Germinal center (tissue), 1 donor: Measurements from ENCODE around the gene RCL1.
"Not testable (repeated sequence)": the region's sequence is repeated elsewhere in the genome, so short reads cannot be mapped to it uniquely, and the experiment has no call there.

ENCODE experiments used
- DNase-seq: peaks from one replicate; pipeline ENCODE4 v3.0.0; 2012; ENCODE audit warnings: mixed read lengths, low spot score

Gene RCL1

DNA sequence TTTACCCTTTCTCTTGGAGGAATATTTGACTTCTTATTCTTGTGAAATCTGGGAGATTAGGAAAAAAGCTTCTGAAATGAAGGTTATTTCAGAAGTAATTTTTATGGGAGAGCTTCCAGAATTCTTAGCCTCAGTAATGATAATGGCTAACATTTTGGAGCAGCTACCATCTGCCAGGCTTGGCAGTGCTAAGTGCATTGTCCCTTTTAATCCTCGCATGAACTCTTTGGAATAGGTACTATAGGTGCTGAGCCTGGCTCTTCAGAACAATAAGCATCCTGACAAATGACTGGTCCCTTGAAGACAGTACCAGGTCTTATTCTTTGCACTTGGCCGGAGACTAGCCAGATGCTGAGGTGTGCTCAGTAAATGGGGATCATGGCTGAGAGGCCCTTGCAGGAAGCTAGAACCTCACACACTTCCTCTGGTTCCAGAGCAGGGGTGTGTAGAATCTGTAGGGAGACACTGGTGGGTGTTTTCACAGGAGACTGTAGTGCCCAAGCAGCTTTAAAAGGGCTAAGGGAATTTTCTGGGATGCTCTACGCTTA lies 90.7 kb downstream of the RCL1 start:
- no peak for DNase-seq

DNA sequence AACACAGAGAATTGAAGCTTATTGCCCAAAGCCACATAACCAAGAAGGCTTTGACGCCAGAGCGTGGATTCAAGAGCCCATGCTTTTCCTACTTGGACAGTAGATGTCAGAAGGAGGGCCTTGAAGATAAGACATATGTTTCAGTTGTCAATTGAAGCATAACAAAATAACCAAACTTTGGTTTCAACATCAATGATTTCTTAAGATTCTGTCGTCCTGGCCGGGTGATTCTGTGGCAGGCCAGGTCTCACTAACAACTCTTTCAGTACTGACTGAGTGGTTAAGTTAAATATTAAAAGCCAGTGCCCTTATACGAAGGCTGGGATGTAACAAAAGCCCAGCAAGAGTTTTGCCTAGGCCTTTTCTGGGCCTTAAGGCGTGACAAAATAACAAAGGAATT lies 94.0 kb downstream of the RCL1 start:
- DNase-seq: no peak

DNA sequence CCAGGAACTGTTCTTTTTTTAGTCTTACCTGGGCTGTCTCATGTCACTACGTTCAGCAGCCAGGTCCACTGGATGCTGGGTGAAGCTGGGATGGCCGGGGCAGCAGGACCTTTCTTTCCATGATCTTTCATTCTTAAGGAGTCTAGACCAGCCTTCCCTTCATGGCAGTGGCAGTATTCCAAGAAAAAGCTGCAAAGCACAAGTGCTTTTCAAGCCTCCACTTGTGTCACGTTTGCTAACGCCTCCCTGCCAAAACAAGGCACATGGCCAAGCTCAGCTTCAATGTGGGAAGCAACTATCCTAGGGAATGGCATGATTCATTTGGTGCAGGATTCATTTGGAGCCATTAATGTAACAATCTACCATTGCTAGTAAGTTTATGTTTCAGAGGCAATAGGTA lies 94.8 kb downstream of the RCL1 start:
- no peak for DNase-seq

DNA sequence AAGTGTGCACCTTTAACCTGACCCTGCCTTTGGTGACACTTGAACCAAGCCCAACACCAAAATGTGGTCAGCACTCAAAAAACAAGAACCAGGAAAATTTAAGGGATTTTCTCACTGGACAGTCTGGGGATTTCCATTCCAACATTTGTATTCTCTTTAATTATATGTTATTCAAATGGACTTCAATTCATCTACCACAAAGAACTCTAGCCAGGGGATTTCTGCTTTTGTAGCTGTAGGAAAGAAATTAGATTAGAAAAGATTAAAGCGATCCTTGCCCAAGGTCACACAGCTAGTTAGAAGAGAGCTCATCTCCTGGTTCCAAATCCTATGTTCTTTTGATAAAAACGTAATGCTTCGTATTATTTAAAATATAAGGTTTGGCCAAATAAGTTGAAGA lies 97.5 kb downstream of the RCL1 start:
- no peak for DNase-seq

DNA sequence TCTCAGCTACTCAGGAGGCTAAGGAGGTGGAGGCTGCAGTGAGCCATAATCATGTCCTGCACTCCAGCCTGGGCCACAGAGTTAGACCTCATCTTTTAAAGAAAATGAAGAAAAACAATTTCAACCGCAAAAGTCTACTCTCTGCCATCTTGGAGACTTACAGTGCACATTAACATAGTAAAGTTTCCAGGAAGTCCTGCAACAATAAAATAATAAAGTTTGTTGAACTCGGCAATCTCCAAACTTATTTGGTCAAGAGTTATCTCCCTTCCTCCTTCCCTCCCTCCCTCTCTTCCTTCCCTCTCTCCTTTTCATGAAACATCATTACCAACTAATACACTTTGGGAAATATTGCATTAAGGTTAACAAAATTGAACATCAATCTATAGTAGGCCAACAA lies 98.2 kb downstream of the RCL1 start:
- no peak for DNase-seq

DNA sequence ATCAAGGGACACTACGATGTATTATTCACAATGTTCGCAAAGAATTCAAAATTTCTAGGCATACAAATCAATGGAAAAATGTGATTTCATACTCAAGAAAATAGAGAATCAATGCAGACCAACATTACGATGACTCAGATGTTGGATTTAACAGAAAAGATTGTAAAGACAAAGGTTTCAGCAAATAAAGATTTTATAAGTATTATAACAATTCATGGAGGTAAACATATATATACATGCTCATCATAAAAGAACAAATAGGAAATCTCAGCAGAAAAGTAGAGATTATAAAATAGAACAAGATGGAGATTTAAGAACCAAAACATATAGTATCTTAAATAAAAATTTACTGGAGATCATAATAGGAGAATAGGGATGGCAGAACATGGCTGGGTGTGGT lies 98.9 kb downstream of the RCL1 start:
- DNase-seq: no peak

DNA sequence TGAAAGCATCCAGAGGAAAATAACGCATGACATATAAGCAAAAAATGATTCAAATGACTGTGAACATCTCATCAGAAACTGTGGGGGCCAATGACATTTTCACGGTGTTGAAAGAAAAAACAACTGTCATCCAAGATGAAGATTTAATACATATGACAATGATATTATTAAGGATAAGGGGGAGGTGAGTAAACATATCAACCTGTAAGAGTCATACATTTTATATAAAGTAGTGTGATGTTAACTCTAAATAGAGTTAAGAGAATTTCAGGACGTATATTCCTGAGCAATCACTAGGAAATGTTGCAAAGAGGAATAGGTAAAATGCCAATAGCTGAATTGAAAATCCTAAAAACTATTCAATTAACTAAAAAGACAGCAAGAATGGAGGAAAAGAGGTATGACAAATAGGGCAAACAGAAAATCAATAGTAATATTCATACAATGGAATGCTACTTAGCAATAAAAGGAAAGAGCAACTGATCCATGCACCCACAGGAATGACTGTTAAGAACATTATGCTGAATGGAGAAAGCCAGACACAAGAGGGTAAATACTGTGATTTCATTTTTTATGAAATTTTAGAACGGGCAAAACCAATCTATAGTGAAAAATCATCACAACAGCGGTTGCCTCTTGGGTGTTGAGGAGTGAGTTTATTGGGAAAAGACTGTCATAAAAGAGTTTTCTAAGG lies 99.9 kb downstream of the RCL1 start:
- DNase-seq: no peak

DNA sequence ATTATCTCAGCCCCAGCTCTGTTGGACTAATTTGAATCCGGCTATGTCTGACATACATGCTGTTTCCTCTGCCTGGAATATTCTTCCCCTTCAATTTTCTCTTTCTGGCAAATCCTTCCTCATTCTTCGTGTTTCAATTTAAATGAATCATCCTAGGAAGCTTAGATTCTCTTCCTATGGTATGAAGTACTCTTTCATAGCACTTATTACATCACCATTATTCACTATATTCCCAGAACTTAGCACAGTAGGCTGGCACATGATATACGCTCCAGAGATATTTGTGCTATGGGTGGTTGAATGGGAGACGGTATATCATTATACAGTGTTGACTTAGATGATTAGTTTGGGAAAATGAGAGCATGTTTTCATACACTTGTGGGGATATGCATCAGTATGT lies 101.3 kb downstream of the RCL1 start:
- DNase-seq: no peak

DNA sequence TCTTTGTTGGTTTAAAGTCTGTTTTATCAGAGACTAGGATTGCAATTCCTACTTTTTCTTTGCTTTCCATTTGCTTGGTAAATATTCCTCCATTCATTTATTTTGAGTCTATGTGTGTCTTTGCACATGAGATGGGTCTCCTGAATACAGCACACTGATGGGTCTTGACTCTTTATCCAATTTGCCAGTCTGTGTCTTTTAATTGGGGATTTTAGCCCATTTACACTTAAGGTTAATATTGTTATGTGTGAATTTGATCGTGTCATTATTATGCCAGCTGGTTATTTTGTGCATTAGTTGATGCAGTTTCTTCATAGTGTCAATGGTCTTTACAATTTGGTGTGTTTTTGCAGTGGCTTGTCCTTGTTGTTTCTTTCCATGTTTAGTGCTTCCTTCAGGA lies 107.1 kb downstream of the RCL1 start:
- DNase-seq: not testable (repeated sequence)

DNA sequence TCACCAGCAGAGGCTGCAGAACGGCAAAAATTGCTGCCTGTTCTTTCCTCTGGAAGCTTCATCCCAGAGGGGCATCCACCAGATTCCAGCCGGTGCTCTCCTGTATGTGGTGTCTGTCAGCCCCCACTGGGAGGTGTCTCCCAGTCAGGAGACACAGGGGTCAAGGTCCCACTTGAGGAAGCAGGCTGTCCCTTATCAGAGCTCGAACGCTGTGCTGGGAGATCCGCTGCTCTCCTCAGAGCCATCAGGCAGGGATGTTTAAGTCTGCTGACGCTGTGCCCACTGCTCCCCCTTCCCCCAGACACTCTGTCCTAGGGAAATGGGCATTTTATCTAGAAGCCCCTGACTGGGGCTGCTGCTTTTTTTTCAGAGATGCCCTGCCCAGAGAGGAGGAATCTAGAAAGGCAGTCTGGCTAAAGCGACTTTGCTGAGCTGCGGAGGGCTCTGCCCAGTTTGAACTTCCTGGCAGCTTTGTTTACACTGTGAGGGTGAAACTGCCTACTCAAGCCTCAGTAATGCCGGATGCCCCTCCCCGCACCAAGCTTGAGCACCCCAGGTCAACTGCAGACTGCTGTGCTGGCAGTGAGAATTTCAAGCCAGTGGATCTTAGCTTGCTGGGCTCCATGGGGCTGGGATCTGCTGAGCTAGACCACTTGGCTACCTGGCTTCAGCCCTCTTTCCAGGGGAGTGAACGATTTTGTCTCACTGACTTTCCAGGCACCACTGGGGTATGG lies 108.8 kb downstream of the RCL1 start:
- DNase-seq: not testable (repeated sequence)

DNA sequence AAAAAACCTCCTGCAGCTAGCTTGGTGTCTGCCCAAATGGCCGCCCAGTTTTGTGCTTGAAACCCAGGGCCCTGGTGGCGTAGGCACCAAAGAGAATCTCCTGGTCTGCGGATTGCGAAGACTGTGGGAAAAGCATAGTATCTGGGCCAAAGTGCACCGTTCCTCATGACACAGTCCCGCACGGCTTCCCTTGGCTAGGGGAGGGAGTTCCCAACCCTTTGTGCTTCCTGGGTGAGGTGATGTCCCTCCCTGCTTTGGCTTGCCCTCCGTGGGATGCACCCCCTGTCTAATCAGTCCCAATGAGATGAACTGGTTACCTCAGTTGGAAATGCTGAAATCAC lies 109.4 kb downstream of the RCL1 start:
- no peak for DNase-seq

DNA sequence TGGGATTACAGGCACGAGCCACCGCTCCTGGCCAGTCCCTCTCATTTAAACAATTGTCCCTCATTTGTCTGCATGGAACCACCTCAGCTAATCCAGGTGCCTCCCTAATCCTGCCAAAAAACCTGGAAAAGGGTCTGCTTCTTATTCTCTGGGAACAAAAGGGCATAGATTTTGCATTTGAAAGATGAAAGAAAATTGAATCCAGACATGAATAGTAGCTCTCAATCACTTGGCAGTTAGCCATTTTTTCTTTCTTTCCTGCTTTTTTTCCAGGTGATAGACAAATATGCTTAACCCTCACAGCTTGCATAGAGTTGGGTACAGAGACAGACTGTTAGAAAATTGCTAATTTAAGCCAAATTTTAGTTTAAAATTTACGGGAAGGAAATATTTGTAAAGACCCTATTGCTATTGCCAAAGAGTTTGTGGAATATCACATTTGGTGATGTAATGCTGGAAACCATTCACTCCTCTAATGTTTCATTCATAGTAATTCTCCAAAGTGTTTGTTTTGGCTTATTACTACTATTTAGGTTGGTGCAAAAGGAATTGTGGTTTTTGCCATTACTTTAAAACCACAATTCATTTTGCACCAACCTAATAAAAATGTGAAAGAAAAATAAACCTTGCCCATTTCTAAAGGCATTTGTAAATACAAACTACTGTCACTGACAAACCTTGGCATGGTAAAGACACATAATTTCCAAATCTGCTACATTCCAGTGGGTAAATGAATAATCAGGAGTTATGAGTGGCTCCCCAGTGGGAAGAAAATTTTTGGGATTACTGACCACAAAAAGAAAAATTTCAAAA lies 111.8 kb downstream of the RCL1 start:
- DNase-seq: no peak

DNA sequence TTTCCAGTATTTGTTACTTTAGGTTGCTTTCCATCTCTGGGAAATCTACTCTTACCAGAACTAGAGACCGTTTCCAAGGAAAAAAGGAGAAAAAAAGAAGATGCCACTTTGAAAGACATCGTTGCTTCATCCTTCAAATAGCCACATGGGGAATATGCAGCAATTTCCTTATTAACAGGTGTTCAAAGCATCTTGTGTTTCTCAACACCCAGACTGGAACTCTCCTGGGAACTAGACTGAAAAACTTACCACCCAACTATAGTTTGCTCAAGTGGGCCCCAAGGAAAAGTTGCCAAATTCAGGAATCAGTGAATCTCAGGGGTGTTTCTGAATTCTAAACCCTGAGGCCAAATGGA lies 112.4 kb downstream of the RCL1 start:
- no peak for DNase-seq
